Mucosa of rectum (tissue), 2 donors: ENCODE results near the gene PDE7B.

ENCODE experiments used
- H3K27ac ChIP-seq, 2 donors: one replicate each; pipeline ENCODE4 v1.7.0; 2013; ENCODE audit warnings: inconsistent platforms in 2 of 2, low read depth in 2 of 2, low read length in 2 of 2
- H3K27me3 ChIP-seq, 2 donors: one replicate each; pipeline ENCODE4 v1.7.0; 2013; ENCODE audit warnings: low read length in 2 of 2; ENCODE audit not compliant: control insufficient read depth in 2 of 2, insufficient read depth in 2 of 2
- H3K36me3 ChIP-seq, 2 donors: one replicate each; pipeline ENCODE4 v1.7.0; 2013; ENCODE audit warnings: low read length in 2 of 2; ENCODE audit not compliant: control insufficient read depth in 2 of 2, insufficient read depth in 2 of 2
- H3K4me1 ChIP-seq, 2 donors: one replicate each; pipeline ENCODE4 v1.7.0; 2013; ENCODE audit warnings: low read length in 2 of 2, mild to moderate bottlenecking in 1 of 2; ENCODE audit not compliant: control insufficient read depth in 2 of 2, insufficient read depth in 2 of 2
- H3K4me3 ChIP-seq, 2 donors: one replicate each; pipeline ENCODE4 v1.7.0; 2013; ENCODE audit warnings: low read length in 2 of 2
- H3K9ac ChIP-seq, 2 donors: one replicate each; pipeline ENCODE4 v1.7.0; 2013; ENCODE audit warnings: low read length in 2 of 2, low read depth in 1 of 2, mild to moderate bottlenecking in 1 of 2
- H3K9me3 ChIP-seq, 2 donors: one replicate each; pipeline ENCODE4 v1.7.0; 2013; ENCODE audit warnings: low read length in 2 of 2; ENCODE audit not compliant: control insufficient read depth in 2 of 2
- donor health status: healthy.
- donor health status: Normal muscosa, but diverticular disease.

The PDE7B gene

GRCh38 chr6:136157743-136158142 lies 306.2 kb downstream of the PDE7B start:
- Histone ChIP-seq H3K36me3 (peaks cover 0 to 3% of the 10 kb centered on the region in 2 donors), H3K9me3 (no peaks in the 10 kb centered on the region), H3K4me3 (no peak overlapping the region), H3K27me3 (no peaks in the 10 kb centered on the region), H3K27ac (no peak overlapping the region), H3K4me1 (no peaks in the 10 kb centered on the region), H3K9ac (no peak overlapping the region)

GRCh38 chr6:136158387-136158821 lies 306.9 kb downstream of the PDE7B start:
- Histone ChIP-seq H3K4me3 (no peak overlapping the region), H3K27me3 (no peaks in the 10 kb centered on the region), H3K27ac (no peak overlapping the region), H3K9me3 (no peaks in the 10 kb centered on the region), H3K4me1 (no peaks in the 10 kb centered on the region), H3K9ac (no peak overlapping the region), H3K36me3 (peaks cover 0 to 3% of the 10 kb centered on the region in 2 donors)

GRCh38 chr6:136158971-136159370 lies 307.5 kb downstream of the PDE7B start:
- Histone ChIP-seq H3K4me1 (no peaks in the 10 kb centered on the region), H3K27ac (no peak overlapping the region), H3K4me3 (no peak overlapping the region), H3K9me3 (no peaks in the 10 kb centered on the region), H3K9ac (no peak overlapping the region), H3K36me3 (peaks cover 0 to 3% of the 10 kb centered on the region in 2 donors), H3K27me3 (no peaks in the 10 kb centered on the region)

- no peaks in the 10 kb centered on the region for H3K9me3 ChIP-seq
- no peak overlapping the region for H3K4me3 ChIP-seq
- H3K27ac ChIP-seq: no peak overlapping the region
Observed at GRCh38 chr6:136160250-136160649, 308.7 kb downstream of the PDE7B start.

GRCh38 chr6:136161950-136162349 lies 310.4 kb downstream of the PDE7B start:
- no peaks in the 10 kb centered on the region for H3K27me3 ChIP-seq
- H3K27ac ChIP-seq: no peak overlapping the region
- H3K4me1 ChIP-seq: no peaks in the 10 kb centered on the region
- H3K9ac ChIP-seq: no peak overlapping the region
- no peaks in the 10 kb centered on the region for H3K36me3 ChIP-seq
- H3K9me3 ChIP-seq: no peaks in the 10 kb centered on the region
- H3K4me3 ChIP-seq: no peak overlapping the region

More at GRCh38 chr6:136160250-136160649, 308.7 kb downstream of the PDE7B start:
- H3K36me3 ChIP-seq: peaks cover 0 to 3% of the 10 kb centered on the region in 2 donors
- no peaks in the 10 kb centered on the region for H3K27me3 ChIP-seq
- H3K9ac ChIP-seq: no peak overlapping the region
- H3K4me1 ChIP-seq: no peaks in the 10 kb centered on the region

GRCh38 chr6:136163260-136163659 lies 311.8 kb downstream of the PDE7B start:
- Histone ChIP-seq H3K27me3 (no peaks in the 10 kb centered on the region), H3K36me3 (no peaks in the 10 kb centered on the region), H3K27ac (no peak overlapping the region), H3K9me3 (no peaks in the 10 kb centered on the region), H3K4me1 (no peaks in the 10 kb centered on the region), H3K4me3 (no peak overlapping the region), H3K9ac (no peak overlapping the region)

GRCh38 chr6:136166815-136167214 lies 315.3 kb downstream of the PDE7B start:
- H3K27me3 ChIP-seq: no peaks in the 10 kb centered on the region
- no peaks in the 10 kb centered on the region for H3K9me3 ChIP-seq
- H3K9ac ChIP-seq: no peak overlapping the region
- no peak overlapping the region for H3K4me3 ChIP-seq
- H3K4me1 ChIP-seq: no peaks in the 10 kb centered on the region
- no peak overlapping the region for H3K27ac ChIP-seq
- H3K36me3 ChIP-seq: no peaks in the 10 kb centered on the region

- Histone ChIP-seq H3K36me3 (no peaks in the 10 kb centered on the region), H3K9me3 (no peaks in the 10 kb centered on the region), H3K9ac (no peak overlapping the region), H3K4me1 (no peaks in the 10 kb centered on the region), H3K27ac (no peak overlapping the region), H3K27me3 (no peaks in the 10 kb centered on the region), H3K4me3 (no peak overlapping the region)
Observed at GRCh38 chr6:136169394-136170148, 318.1 kb downstream of the PDE7B start.

GRCh38 chr6:136171231-136171630 lies 319.7 kb downstream of the PDE7B start:
- no peaks in the 10 kb centered on the region for H3K27me3 ChIP-seq
- H3K4me3 ChIP-seq: no peak overlapping the region
- no peaks in the 10 kb centered on the region for H3K36me3 ChIP-seq
- no peak overlapping the region for H3K27ac ChIP-seq
- H3K9me3 ChIP-seq: no peaks in the 10 kb centered on the region
- no peak overlapping the region for H3K9ac ChIP-seq
- H3K4me1 ChIP-seq: no peaks in the 10 kb centered on the region

- Histone ChIP-seq H3K4me1 (no peaks in the 10 kb centered on the region), H3K36me3 (no peaks in the 10 kb centered on the region), H3K27me3 (no peaks in the 10 kb centered on the region), H3K27ac (peak overlapping the region; percentile 10 to 35), H3K9ac (no peak overlapping the region), H3K4me3 (no peak overlapping the region), H3K9me3 (no peaks in the 10 kb centered on the region)
Observed at GRCh38 chr6:136173519-136174507, 322.3 kb downstream of the PDE7B start.
